K562 (cell line): ENCODE measurements around the gene SND1.

Experiments used
- CTCF ChIP-seq, 3 experiments: IDR thresholded peaks in 2 of 3; conservative IDR thresholded peaks in 1 of 3; 2 replicates each; pipeline ENCODE4 v1.5.1; 2011 to 2012; ENCODE audit warnings: low read length in 3 of 3, mild to moderate bottlenecking in 3 of 3, control low read depth in 2 of 3, improper control_type of control experiment in 1 of 3, inconsistent platforms in 1 of 3, low read depth in 1 of 3, mixed read lengths in 1 of 3, moderate library complexity in 1 of 3; ENCODE audit not compliant: insufficient read depth in 2 of 3
- E2F1 ChIP-seq: sonication (generic); formaldehyde crosslinking; IDR thresholded peaks from 2 replicates; pipeline ENCODE4 v1.8.1; 2023; ENCODE audit warnings: mild to moderate bottlenecking, missing genetic modification reagents, moderate library complexity
- EZH2 ChIP-seq: IDR thresholded peaks from 2 replicates; pipeline ENCODE4 v1.6.1; 2012; ENCODE audit warnings: low read depth, mild to moderate bottlenecking, inconsistent platforms, low read length, borderline replicate concordance
- FOXK2 ChIP-seq, 2 experiments: fragments of 450-650 bp; IDR thresholded peaks in 1 of 2; conservative IDR thresholded peaks in 1 of 2; 2 replicates each; pipeline ENCODE4 v1.6.1; 2016; ENCODE audit warnings: low read depth in 2 of 2, mild to moderate bottlenecking in 1 of 2
- KDM5B ChIP-seq: fragments of 200-600 bp; sonication (generic); IDR thresholded peaks from 2 replicates; pipeline ENCODE4 v1.6.1; 2012; ENCODE audit warnings: low read depth, mild to moderate bottlenecking, moderate library complexity, low read length, control low read depth, inconsistent platforms; ENCODE audit not compliant: insufficient replicate concordance
- MAZ ChIP-seq, 2 experiments: fragments of 450-650 bp in 1 of 2; sonication (generic) in 1 of 2; formaldehyde crosslinking; IDR thresholded peaks in 1 of 2; conservative IDR thresholded peaks in 1 of 2; 2 replicates each; pipeline versions ENCODE4 v1.4.0 to v1.5.0; 2020; ENCODE audit warnings: mild to moderate bottlenecking in 1 of 2, missing genetic modification reagents in 1 of 2
- POLR2A ChIP-seq: fragments of 450-650 bp; conservative IDR thresholded peaks from 2 replicates; pipeline ENCODE4 v1.6.1; 2016
- SRSF9 ChIP-seq: fragments of 200-400 bp; formaldehyde crosslinking; IDR thresholded peaks from 2 replicates; pipeline ENCODE4 v1.6.1; 2017; ENCODE audit warnings: low read depth, low read length, borderline replicate concordance
- TAF7 ChIP-seq: fragments of 450-650 bp; IDR thresholded peaks from 2 replicates; pipeline ENCODE4 v1.6.1; 2016; ENCODE audit warnings: missing genetic modification characterization, missing compliant biosample characterization
- USF2 ChIP-seq: sonication (generic); formaldehyde crosslinking; IDR thresholded peaks from 2 replicates; pipeline ENCODE4 v1.5.0; 2020; ENCODE audit warnings: missing genetic modification reagents
- YY1 ChIP-seq, 3 experiments: IDR thresholded peaks; 2 replicates each; pipeline ENCODE4 v1.6.1; 2011; ENCODE audit warnings: low read length in 2 of 3, mild to moderate bottlenecking in 2 of 3, moderate library complexity in 2 of 3, borderline replicate concordance in 1 of 3, control low read depth in 1 of 3, low read depth in 1 of 3; ENCODE audit not compliant: insufficient read depth in 3 of 3, insufficient replicate concordance in 2 of 3, control insufficient read depth in 1 of 3, insufficient read length in 1 of 3; ENCODE audit errors: extremely low read depth in 1 of 3
- ZNF311 ChIP-seq: fragments of 250-450 bp; sonication (Bioruptor Pico); IDR thresholded peaks from 2 replicates; pipeline ENCODE4 v1.4.0; 2020; ENCODE audit warnings: mild to moderate bottlenecking, moderate library complexity
- ZNF354B ChIP-seq: fragments of 250-450 bp; sonication (Bioruptor Pico); IDR thresholded peaks from 2 replicates; pipeline ENCODE4 v1.4.0; 2020

GRCh38 chr7:127899411-127899810 lies 247.4 kb downstream of the SND1 start:
- TF ChIP-seq POLR2A = no peak
- no peak for TF ChIP-seq ZNF354B (CRISPR knock-in tag)
- TF ChIP-seq YY1 (IDR thresholded peaks at IDR 0.05; ENCODE audit: borderline replicate concordance in 1 of 3, control insufficient read depth in 1 of 3, extremely low read depth in 1 of 3, insufficient read depth in 3 of 3, insufficient read length in 1 of 3, insufficient replicate concordance in 2 of 3, low read depth in 1 of 3, low read length in 2 of 3) = no peak
- no peak for TF ChIP-seq ZNF311
- TF ChIP-seq KDM5B = no peak
- no peak for TF ChIP-seq FOXK2 (conservative IDR thresholded peaks at IDR 0.05 in 1 of 2, IDR thresholded peaks at IDR 0.05 in 1 of 2; ENCODE audit: low read depth in 2 of 2)
- no peak for TF ChIP-seq TAF7 (tag)
- TF ChIP-seq EZH2 = no peak
- no peak for TF ChIP-seq E2F1 (CRISPR knock-in tag)
- no peak for TF ChIP-seq MAZ (CRISPR knock-in tag; conservative IDR thresholded peaks at IDR 0.05 in 1 of 2, IDR thresholded peaks at IDR 0.05 in 1 of 2)
- TF ChIP-seq SRSF9 = no peak
- TF ChIP-seq USF2 (CRISPR knock-in tag) = no peak
- no peak for TF ChIP-seq CTCF (IDR thresholded peaks at IDR 0.05 in 2 of 3, conservative IDR thresholded peaks at IDR 0.05 in 1 of 3; ENCODE audit: insufficient read depth in 2 of 3, low read depth in 1 of 3, low read length in 3 of 3)
